HG02610 (cell line): ENCODE data around the gene IKZF3.
"Not testable (repeated sequence)": the region's sequence is repeated elsewhere in the genome, so short reads cannot be mapped to it uniquely, and the experiment has no call there.

Experiments used
- ATAC-seq: cut with Tn5 transposase; IDR thresholded peaks from one replicate; pipeline ENCODE4 v1.9.1; 2021; ENCODE audit warnings: mild to moderate bottlenecking, moderate library complexity; ENCODE audit not compliant: unreplicated experiment

IKZF3 gene

GRCh38 chr17:39782481-39782880 is 81.6 kb downstream of the IKZF3 start:
- no peak for ATAC-seq

- ATAC-seq: no peak
These were observed 82.3 kb downstream of the IKZF3 start for GRCh38 chr17:39781861-39782213.

- ATAC-seq: no peak
These were observed 82.9 kb downstream of the IKZF3 start for GRCh38 chr17:39781031-39781860.

GRCh38 chr17:39777534-39778365 is 86.4 kb downstream of the IKZF3 start:
- peak; percentile 52 for ATAC-seq

GRCh38 chr17:39776252-39776651 is 87.9 kb downstream of the IKZF3 start:
- ATAC-seq: no peak

GRCh38 chr17:39775031-39775430 is 89.1 kb downstream of the IKZF3 start:
- ATAC-seq: peak; percentile 39

GRCh38 chr17:39774047-39774446 is 90.1 kb downstream of the IKZF3 start:
- ATAC-seq: no peak

- ATAC-seq: no peak
These were observed 90.9 kb downstream of the IKZF3 start for GRCh38 chr17:39772987-39773934.

- no peak for ATAC-seq
These were observed 91.7 kb downstream of the IKZF3 start for GRCh38 chr17:39772415-39772814.

GRCh38 chr17:39769974-39770587 is 94.0 kb downstream of the IKZF3 start:
- peak; percentile 68 for ATAC-seq

- ATAC-seq: no peak
These were observed 97.0 kb downstream of the IKZF3 start for GRCh38 chr17:39767147-39767546.

GRCh38 chr17:39765766-39766165 is 98.3 kb downstream of the IKZF3 start:
- ATAC-seq: no peak

- no peak for ATAC-seq
These were observed 98.9 kb downstream of the IKZF3 start for GRCh38 chr17:39765175-39765574.

- ATAC-seq: not testable (repeated sequence)
These were observed 99.9 kb downstream of the IKZF3 start for GRCh38 chr17:39764171-39764570.

GRCh38 chr17:39763051-39763820 is 100.9 kb downstream of the IKZF3 start:
- no peak for ATAC-seq

- no peak for ATAC-seq
These were observed 102.1 kb downstream of the IKZF3 start for GRCh38 chr17:39761861-39762496.

- ATAC-seq: no peak
These were observed 104.9 kb downstream of the IKZF3 start for GRCh38 chr17:39759204-39759603.

GRCh38 chr17:39757931-39758873 is 105.9 kb downstream of the IKZF3 start:
- ATAC-seq: peak; percentile 26
